Measurements from ENCODE around the gene GCK. TPM values are rescaled to one million over a fixed set of nuclear protein-coding genes. Genes with fewer than 3 reads are reported as not detected.
"Not testable (repeated sequence)": the region's sequence is repeated elsewhere in the genome, so short reads cannot be mapped to it uniquely, and the experiment has no call there.

The GCK gene
- total RNA-seq, 1 donor from 2014 or later: not detected

DNA sequence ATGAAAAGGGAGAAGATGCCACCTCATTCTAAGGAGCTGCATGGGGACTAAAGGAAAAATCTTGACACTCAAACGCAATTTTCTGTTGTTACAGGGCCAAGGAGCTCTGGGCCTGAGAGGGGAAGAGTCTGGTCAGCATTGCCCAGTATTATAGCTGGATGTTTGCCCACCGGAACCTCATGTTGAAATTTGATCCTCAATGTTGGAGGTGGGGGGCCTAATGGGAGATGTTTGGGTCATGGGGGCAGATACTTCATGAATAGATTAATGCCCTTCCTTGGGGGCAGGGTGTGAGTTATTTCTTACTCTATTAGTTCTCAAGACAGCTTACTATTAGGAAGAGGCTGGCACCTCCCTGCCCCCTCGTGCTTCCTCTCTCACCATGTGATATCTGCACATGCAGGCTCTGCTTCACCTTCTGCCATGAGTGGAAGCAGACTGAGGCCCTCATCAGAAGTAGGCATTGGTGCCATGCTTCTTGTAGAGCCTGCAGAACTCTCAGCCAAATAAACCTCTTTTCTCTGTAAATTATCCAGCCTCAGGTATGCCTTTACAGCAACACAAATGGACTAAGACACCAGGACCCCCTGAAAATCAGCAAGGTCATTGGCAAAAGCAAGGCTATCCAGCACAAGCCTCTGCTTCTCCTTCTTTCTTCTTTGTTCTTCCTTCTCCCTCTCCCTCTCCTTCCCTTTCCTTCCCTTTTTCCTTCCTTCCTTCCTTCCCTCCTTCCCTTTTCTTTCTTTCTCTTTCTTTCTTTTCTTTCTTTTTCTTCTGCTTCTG, 15.1 kb downstream of the GCK start:
- Mint-ChIP-seq H3K27me3 (ENCODE audit: unreplicated experiment) (peaks cover 49% of the 10 kb centered on the region), H3K36me3 (ENCODE audit: unreplicated experiment) (no peaks in the 10 kb centered on the region), H3K27ac (ENCODE audit: unreplicated experiment) (no peak overlapping the region), H3K9me3 (ENCODE audit: unreplicated experiment) (peaks cover 13% of the 10 kb centered on the region), H3K4me1 (ENCODE audit: unreplicated experiment) (peaks cover 4% of the 10 kb centered on the region), H3K4me3 (ENCODE audit: unreplicated experiment) (no peak overlapping the region)
- peak; percentile 19 for DNase-seq (ENCODE audit: extremely low spot score, unreplicated experiment)
- TF ChIP-seq, protein P1, sequence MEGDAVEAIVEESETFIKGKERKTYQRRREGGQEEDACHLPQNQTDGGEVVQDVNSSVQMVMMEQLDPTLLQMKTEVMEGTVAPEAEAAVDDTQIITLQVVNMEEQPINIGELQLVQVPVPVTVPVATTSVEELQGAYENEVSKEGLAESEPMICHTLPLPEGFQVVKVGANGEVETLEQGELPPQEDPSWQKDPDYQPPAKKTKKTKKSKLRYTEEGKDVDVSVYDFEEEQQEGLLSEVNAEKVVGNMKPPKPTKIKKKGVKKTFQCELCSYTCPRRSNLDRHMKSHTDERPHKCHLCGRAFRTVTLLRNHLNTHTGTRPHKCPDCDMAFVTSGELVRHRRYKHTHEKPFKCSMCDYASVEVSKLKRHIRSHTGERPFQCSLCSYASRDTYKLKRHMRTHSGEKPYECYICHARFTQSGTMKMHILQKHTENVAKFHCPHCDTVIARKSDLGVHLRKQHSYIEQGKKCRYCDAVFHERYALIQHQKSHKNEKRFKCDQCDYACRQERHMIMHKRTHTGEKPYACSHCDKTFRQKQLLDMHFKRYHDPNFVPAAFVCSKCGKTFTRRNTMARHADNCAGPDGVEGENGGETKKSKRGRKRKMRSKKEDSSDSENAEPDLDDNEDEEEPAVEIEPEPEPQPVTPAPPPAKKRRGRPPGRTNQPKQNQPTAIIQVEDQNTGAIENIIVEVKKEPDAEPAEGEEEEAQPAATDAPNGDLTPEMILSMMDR (IDR thresholded peaks at IDR 0.05): no peak

DNA sequence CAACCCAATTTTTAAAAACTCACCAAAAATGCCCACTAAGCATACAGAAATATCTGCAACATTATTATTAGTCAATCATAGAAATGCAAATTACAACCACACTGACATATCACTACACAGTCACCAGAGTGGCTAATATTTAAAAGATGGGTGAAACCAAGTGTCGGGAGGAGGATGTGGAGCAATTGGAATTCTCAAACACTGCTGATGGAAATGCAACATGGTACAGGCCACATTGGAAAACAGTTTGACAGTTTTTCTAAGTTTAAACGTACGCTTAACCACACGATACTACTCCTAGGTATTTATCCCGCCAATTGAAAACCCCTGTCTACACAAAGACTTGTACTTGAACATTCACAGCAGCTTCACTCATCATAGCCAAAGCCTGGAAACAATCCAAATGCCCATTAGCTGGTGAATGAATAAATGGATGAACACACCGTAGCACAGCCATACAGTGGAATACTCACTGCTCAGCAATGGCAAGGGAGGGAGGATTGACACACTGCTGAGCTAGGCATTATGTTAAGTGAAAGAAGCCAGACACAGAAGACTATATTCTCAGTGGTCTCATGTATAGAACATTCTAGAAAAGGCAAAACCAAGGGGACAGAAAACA, 16.3 kb downstream of the GCK start:
- Mint-ChIP-seq H3K36me3 (ENCODE audit: unreplicated experiment) (no peaks in the 10 kb centered on the region), H3K9me3 (ENCODE audit: unreplicated experiment) (peaks cover 13% of the 10 kb centered on the region), H3K4me1 (ENCODE audit: unreplicated experiment) (peaks cover 3% of the 10 kb centered on the region), H3K27me3 (ENCODE audit: unreplicated experiment) (peaks cover 58% of the 10 kb centered on the region), H3K27ac (ENCODE audit: unreplicated experiment) (no peak overlapping the region), H3K4me3 (ENCODE audit: unreplicated experiment) (no peak overlapping the region)
- TF ChIP-seq, protein P1 (IDR thresholded peaks at IDR 0.05): no peak
- no peak for DNase-seq (ENCODE audit: extremely low spot score, unreplicated experiment)

DNA sequence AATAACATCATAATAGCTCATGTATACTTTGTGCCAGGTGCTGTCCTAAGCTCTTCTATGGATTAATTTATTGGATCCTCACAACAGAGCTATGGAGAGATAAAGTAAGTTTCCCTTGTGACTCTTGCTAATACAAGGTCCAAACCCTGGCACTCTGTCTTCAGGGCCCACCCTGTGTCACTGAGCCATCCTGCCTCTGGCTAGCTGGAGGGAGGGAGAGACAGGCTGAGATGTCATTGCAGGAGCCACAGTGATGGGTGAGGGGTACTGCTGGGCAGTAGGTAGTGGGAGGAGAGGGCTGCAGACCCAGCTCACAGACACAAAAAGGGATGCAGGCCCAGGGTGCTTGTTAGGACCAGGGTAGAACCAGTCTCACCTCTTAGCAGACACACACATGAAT, 16.9 kb downstream of the GCK start:
- H3K27me3 Mint-ChIP-seq (ENCODE audit: unreplicated experiment): peaks cover 64% of the 10 kb centered on the region
- TF ChIP-seq, protein P1 (IDR thresholded peaks at IDR 0.05): no peak
- no peak overlapping the region for H3K27ac Mint-ChIP-seq (ENCODE audit: unreplicated experiment)
- DNase-seq (ENCODE audit: extremely low spot score, unreplicated experiment): no peak
- no peaks in the 10 kb centered on the region for H3K4me1 Mint-ChIP-seq (ENCODE audit: unreplicated experiment)
- H3K9me3 Mint-ChIP-seq (ENCODE audit: unreplicated experiment): peaks cover 13% of the 10 kb centered on the region
- H3K4me3 Mint-ChIP-seq (ENCODE audit: unreplicated experiment): no peak overlapping the region
- no peaks in the 10 kb centered on the region for H3K36me3 Mint-ChIP-seq (ENCODE audit: unreplicated experiment)

DNA sequence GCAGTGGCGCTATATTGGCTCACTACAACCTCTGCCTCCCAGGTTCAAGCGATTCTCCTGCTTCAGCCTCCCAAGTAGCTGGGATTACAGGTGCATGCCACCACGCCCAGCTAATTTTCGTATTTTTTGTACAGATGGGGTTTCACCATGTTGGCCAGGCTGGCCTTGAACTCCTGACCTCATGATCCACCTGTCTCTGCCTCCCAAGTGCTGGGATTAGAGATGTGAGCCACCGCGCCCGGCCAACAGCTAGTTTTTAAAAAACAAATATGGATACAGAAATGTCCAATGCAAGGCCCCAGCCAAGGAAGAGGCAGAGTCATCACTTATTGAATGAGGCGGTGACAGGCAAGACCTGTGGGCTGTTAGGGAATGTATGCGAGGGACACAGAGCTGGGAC, 17.3 kb downstream of the GCK start:
- H3K4me3 Mint-ChIP-seq (ENCODE audit: unreplicated experiment); H3K27ac Mint-ChIP-seq (ENCODE audit: unreplicated experiment); H3K4me1 Mint-ChIP-seq (ENCODE audit: unreplicated experiment); DNase-seq (ENCODE audit: extremely low spot score, unreplicated experiment); H3K36me3 Mint-ChIP-seq (ENCODE audit: unreplicated experiment): not testable (repeated sequence)
- Mint-ChIP-seq H3K27me3 (ENCODE audit: unreplicated experiment) (peaks cover 68% of the 10 kb centered on the region), H3K9me3 (ENCODE audit: unreplicated experiment) (peaks cover 13% of the 10 kb centered on the region)

DNA sequence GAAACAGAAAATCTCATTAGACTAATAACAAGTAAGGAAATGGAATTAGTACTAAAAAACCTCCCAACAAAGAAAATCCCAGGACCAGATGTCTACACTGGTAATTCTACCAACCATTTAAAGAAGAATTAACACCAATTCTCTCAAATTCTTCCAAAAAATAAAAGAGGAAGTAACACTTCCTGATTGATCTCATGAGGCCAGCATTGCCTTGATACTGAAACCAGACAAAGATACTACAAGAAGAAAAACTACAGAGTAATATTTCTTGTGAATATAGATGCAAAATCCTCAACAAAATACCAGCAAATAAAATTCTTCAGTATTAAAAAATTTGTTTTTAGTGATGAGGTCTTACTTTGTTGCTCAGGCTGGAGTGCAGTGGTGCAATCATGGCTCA, 21.3 kb downstream of the GCK start:
- no peak for DNase-seq (ENCODE audit: extremely low spot score, unreplicated experiment)
- no peak overlapping the region for H3K27ac Mint-ChIP-seq (ENCODE audit: unreplicated experiment)
- H3K4me1 Mint-ChIP-seq (ENCODE audit: unreplicated experiment): peaks cover 16% of the 10 kb centered on the region
- H3K4me3 Mint-ChIP-seq (ENCODE audit: unreplicated experiment): no peak overlapping the region
- no peaks in the 10 kb centered on the region for H3K36me3 Mint-ChIP-seq (ENCODE audit: unreplicated experiment)
- peaks cover 63% of the 10 kb centered on the region for H3K27me3 Mint-ChIP-seq (ENCODE audit: unreplicated experiment)
- H3K9me3 Mint-ChIP-seq (ENCODE audit: unreplicated experiment): peaks cover 11% of the 10 kb centered on the region
- TF ChIP-seq, protein P1 (IDR thresholded peaks at IDR 0.05): no peak
